ENCODE measurements around the gene HDAC2.

GRCh38 chr6:114001354-114001753, 30.4 kb upstream of the HDAC2 start:
- no peak for TF ChIP-seq CTCF (IDR thresholded peaks at IDR 0.05 in 4 of 5, conservative IDR thresholded peaks at IDR 0.05 in 1 of 5)
- no peak for TF ChIP-seq POLR2A (IDR thresholded peaks at IDR 0.05)

Measured in gastrocnemius medialis (tissue), 4 donors.